Glomerular visceral epithelial cell (primary cell): Measurements from ENCODE around the gene KLHL2.
A peak's percentile ranks its signal among the peaks of the same experiment; 100 is the strongest.
"Not testable (repeated sequence)": the region's sequence is repeated elsewhere in the genome, so short reads cannot be mapped to it uniquely, and the experiment has no call there.

Experiments used
- DNase-seq: peaks from one replicate; pipeline ENCODE4 v3.0.0-alpha.2; 2016; ENCODE audit errors: extremely low spot score

KLHL2 gene

GRCh38 chr4:165328101-165328425 is 120.7 kb downstream of the KLHL2 start:
- no peak for DNase-seq

DNA sequence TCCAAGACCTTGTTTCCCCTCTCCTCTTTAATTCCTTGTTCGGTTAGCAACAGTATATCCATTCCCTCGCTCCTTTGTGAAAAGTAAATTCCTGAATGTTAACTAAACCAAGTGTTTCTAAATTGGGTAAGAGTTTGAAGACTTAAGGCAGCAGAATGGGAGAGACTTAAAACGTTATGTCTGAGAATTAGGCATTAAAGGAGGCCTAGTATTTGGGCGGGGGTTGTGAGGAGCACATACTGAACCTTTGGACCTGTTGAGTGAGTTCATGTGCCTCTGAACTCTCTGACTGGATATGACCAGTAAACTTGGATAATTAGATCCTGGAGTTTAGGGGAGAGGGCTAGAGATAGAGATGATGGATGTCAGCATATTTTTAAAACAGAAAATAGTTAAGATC is 121.3 kb downstream of the KLHL2 start:
- no peak for DNase-seq

DNA sequence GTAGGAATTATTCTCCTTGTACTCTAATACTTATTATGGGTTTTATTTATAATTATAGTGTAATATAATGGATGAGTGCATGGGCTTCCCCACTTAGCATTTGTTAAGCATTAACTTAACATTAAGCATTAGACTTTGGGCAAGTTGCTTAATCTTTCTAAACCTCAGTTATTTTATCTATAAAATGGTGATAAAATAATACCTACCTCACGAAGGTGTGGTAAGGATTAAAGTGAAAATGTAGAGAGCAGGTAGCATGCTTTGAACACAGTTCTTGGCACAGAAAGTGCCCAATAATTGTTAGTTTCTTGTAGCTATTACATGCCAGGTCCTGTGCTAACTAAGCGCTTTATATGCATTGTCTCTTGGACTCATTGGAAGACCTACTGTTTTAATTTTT is 122.7 kb downstream of the KLHL2 start:
- no peak for DNase-seq

- no peak for DNase-seq
Measured at GRCh38 chr4:165330666-165331065, 123.3 kb downstream of the KLHL2 start.

GRCh38 chr4:165331359-165331758 is 124.0 kb downstream of the KLHL2 start:
- DNase-seq = no peak

- DNase-seq = no peak
Measured at GRCh38 chr4:165331823-165332222, 124.5 kb downstream of the KLHL2 start.

DNA sequence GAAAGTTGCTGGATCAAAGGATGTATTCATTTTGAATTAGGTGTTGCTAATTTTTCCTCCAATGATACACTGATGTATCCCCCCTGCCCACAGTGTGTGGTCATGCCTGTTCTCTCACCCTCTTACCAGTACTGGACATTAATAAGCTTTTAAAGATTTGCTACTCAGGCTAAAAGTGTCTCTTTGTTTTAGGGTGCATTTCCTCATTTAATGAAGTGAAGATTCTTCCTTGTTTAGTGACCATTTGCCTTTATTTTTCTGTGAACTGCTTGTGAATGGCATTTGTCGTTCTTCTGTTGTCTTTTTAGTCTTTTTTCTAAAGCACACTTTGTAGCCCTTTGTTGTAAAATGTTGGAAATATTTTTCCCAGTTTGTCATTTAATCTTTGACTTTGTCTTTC is 125.1 kb downstream of the KLHL2 start:
- DNase-seq = no peak

DNA sequence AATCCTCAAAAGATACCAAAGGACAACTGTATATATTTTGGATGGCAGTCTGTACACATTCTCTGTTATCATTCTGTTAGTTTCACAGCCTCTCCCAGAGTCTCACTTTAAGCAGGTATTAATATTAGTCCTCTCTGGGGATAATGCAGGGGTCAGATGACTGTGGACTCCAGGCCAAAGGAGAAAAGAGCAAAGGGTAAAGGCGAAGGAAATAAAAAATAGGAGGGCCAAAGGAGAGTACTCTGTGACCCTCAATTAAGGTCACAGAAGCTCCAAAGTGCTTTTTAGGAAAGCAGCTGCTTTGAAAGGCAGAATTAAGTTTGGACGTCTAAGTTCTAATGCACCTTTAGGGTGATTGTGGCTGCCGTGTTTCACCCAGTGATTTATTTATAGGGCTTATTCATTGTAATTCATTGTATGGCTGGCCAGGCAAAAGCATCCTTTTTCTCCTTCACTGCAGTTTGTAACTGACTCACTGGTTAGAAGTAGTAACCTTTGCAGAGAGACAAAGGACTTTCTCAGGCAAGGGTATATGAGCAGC is 127.9 kb downstream of the KLHL2 start:
- DNase-seq = no peak

DNA sequence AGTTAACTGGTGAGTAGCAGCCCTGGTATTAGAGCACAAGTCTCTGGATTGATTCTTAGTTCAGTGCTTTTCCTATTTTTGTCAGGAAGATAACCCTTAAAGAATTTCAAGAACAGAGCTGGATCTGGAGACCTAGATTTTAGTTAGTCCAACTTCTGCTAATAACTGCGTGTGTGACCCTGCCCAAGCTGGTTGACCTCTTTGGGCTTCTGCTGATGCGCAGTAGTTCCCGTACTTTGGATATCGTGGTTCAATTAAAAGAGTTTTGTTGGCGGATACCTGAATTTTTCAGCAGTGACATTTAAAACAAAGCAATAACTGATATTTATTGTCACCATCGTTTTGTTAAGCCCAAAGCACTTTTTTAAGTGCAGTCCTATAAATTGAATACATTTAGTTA is 129.4 kb downstream of the KLHL2 start:
- no peak for DNase-seq

DNA sequence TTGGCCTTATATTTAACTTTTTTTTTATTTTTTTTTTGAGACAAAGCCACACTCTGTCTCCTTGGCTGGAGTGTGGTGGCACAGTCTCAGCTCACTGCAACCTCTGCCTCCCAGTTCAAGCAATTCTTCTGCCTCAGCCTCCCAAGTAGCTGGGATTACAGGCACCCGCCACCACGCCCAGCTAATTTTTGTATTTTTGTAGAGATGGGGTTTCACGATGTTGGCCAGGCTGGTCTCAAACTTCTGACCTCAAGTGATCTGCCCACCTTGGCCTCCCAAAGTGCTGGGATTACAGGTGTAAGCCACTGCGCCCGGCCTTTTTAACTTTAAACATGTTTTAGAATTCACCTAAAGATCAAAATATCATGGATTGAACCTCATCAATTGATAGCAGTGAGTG is 135.0 kb downstream of the KLHL2 start:
- DNase-seq = not testable (repeated sequence)

- peak; percentile 42 for DNase-seq
Measured at GRCh38 chr4:165343353-165344191, 136.2 kb downstream of the KLHL2 start.

DNA sequence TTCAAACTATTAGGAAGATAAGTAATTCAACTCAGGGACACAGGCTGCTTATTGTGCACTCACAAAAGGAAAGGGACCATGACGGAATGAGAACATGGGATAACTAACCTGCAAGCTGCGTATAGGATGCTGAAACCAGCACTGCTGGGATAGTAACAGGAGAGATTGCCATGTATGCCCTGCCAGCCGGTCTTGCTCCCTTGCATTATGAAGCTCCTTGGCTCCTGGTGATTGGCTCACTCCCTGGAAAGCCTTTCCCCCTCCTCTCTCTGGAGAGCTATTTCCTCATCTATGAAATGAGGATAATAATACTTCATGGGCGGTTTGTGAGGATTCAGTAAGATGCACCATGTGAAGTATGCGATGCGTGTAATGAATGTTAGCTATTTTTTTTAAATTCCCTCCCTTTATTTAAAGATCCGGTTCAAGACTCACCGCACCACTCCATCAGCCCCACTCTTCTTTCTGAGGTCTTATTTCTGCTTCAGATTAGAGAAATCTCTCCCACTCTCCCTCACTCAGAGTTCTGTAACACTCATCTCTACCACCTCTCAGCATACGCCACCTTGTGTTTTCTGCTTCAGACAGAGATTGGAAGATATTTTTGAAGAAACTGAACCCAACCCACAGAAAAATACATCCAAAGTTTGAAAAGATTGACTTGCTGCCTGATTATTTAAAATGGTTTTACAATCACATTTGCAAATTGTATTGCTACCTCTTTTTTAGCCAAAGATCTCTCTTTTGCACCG is 138.5 kb downstream of the KLHL2 start:
- DNase-seq = no peak

DNA sequence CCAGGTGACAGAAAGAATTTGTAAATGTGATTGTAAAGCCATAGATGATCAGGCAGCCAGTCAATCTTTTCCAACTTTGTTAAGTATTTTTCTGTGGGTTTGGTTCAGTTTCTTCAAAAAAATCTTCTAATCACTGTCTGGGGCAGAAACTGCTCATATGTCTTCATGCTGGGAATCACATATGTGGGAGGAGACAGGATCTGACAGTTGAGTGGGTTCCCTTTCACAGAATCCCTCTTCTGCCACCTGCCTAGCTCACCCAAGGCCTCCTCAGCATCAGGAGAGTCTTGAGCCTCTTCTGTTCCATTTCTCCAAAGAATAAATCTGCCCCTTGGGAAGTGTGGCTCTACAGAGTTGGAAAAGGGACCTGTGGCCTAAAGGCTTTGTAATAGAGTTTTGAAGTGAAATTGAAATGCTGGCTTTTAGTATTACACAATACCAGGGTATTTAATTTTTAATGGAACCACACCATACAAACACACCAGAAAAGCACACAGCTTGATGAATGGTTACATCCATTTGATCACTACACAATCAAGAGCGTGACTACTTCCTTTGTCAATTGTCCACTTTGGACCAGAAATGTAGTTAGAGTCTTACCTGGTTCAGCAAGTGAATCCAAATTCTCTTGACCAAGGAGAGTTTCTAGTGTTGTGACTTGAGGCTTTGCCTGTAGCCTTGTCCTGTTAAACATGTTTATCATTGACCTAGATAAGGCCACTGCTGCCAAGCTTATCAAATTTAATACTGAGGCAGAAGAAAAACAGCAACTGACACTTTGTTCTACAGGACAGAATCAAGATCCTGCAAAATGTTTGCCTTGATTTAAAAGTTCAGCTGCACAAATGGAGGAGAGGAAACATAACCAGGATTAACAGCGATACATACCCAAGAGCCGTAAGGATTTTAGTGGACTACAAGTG is 140.5 kb downstream of the KLHL2 start:
- DNase-seq = no peak

DNA sequence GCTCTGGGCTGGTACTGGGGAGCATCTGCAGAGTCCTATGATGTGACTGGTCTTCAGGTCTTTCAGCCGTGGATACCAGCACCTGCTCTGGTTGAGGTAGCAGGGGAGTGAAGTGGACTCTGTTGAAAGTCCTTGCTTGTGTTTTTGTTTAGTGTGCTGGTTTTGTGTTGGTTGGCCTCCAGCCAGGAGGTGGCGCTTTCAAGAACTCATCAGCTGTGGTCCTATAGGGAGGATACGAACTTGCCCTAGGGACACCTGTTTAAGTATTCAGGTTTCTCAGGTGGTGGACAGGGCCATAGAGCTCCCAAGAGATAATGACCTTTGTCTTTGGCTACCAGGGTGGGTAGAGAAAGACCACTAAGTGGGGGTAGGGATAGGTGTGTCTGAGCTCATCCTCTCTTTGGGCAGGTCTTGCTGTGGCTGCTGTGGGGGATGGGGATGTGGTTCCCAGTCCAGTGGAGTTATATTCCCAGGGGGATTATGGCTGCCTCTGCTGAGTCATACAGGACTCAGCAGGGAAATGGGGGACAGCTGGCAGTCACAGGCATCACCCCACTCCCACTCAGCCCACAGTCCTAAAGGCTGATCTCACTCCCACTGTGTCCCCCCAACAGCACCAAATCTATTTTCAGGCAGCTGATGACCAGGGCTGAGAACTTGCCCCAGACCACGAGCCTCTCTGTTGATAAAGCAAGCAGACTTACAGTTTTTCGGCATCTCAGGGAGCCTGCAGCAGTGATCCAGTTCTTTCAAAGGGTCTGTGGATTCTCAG is 144.2 kb downstream of the KLHL2 start:
- no peak for DNase-seq

GRCh38 chr4:165355900-165356300 is 148.5 kb downstream of the KLHL2 start:
- peak; percentile 42 for DNase-seq

- peak; percentile 16 for DNase-seq
Measured at GRCh38 chr4:165359506-165359905, 152.1 kb downstream of the KLHL2 start.

GRCh38 chr4:165360041-165360695 is 152.8 kb downstream of the KLHL2 start:
- DNase-seq = no peak

- DNase-seq = no peak
Measured at GRCh38 chr4:165360985-165361670, 153.8 kb downstream of the KLHL2 start.

- no peak for DNase-seq
Measured at GRCh38 chr4:165361810-165362209, 154.4 kb downstream of the KLHL2 start.

- DNase-seq = no peak
Measured at GRCh38 chr4:165364452-165365080, 157.2 kb downstream of the KLHL2 start.
